Measurements from ENCODE around the gene BMPR1B.
A peak's percentile ranks its signal among the peaks of the same experiment; 100 is the strongest.

Gene BMPR1B

GRCh38 chr4:94759767-94760211 is 2.0 kb downstream of the BMPR1B start (continued):
- TF ChIP-seq SP7 (tag by site-specific recombination; IDR thresholded peaks at IDR 0.05): peak; percentile 79
- no peak for TF ChIP-seq SCRT2 (tag by site-specific recombination; IDR thresholded peaks at IDR 0.05)
- TF ChIP-seq ZNF768 (tag by site-specific recombination; IDR thresholded peaks at IDR 0.05): no peak
- TF ChIP-seq ZNF513 (tag by site-specific recombination; IDR thresholded peaks at IDR 0.05): no peak
- TF ChIP-seq ZNF660 (tag by site-specific recombination; IDR thresholded peaks at IDR 0.05): no peak
- no peak for TF ChIP-seq ZNF777 (tag by site-specific recombination; IDR thresholded peaks at IDR 0.05; ENCODE audit: borderline replicate concordance)
- TF ChIP-seq MYNN (tag by site-specific recombination; IDR thresholded peaks at IDR 0.05; ENCODE audit: borderline replicate concordance): no peak
- TF ChIP-seq PRDM4 (tag by site-specific recombination; IDR thresholded peaks at IDR 0.05): peak; percentile 19; the same call in 1 of the 2 replicates
- no peak for TF ChIP-seq ZNF398 (tag by site-specific recombination; IDR thresholded peaks at IDR 0.05)
- TF ChIP-seq ZNF449 (tag by site-specific recombination; IDR thresholded peaks at IDR 0.05): no peak
- TF ChIP-seq ZNF366 (tag by site-specific recombination; conservative IDR thresholded peaks at IDR 0.05): peak; percentile 90
- peak; percentile 73; the same call in 1 of the 2 replicates for TF ChIP-seq BCL11A (tag by site-specific recombination; IDR thresholded peaks at IDR 0.05; ENCODE audit: low read depth)
- TF ChIP-seq GLIS1 (tag by site-specific recombination; IDR thresholded peaks at IDR 0.05): no peak
- TF ChIP-seq WT1 (tag by site-specific recombination; IDR thresholded peaks at IDR 0.05): no peak
- no peak for TF ChIP-seq ZNF112 (tag by site-specific recombination; IDR thresholded peaks at IDR 0.05)
- TF ChIP-seq ZNF521 (tag by site-specific recombination; IDR thresholded peaks at IDR 0.05): no peak
- no peak for TF ChIP-seq ZNF488 (tag by site-specific recombination; IDR thresholded peaks at IDR 0.05)
- no peak for TF ChIP-seq ZNF274 (IDR thresholded peaks at IDR 0.05; ENCODE audit: low read length)
- no peak for TF ChIP-seq ZNF274 (tag by site-specific recombination; IDR thresholded peaks at IDR 0.05; ENCODE audit: borderline replicate concordance)
- TF ChIP-seq, protein P1, sequence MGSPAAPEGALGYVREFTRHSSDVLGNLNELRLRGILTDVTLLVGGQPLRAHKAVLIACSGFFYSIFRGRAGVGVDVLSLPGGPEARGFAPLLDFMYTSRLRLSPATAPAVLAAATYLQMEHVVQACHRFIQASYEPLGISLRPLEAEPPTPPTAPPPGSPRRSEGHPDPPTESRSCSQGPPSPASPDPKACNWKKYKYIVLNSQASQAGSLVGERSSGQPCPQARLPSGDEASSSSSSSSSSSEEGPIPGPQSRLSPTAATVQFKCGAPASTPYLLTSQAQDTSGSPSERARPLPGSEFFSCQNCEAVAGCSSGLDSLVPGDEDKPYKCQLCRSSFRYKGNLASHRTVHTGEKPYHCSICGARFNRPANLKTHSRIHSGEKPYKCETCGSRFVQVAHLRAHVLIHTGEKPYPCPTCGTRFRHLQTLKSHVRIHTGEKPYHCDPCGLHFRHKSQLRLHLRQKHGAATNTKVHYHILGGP (tag by site-specific recombination; IDR thresholded peaks at IDR 0.05): peak; percentile 71
- no peak for TF ChIP-seq INSM2 (tag by site-specific recombination; IDR thresholded peaks at IDR 0.05)
- no peak for TF ChIP-seq ZNF157 (tag by site-specific recombination; IDR thresholded peaks at IDR 0.05)
- no peak for TF ChIP-seq ZSCAN23 (tag by site-specific recombination; IDR thresholded peaks at IDR 0.05)
- TF ChIP-seq ZNF132 (tag by site-specific recombination; IDR thresholded peaks at IDR 0.05; ENCODE audit: borderline replicate concordance): no peak
- TF ChIP-seq, protein P2, sequence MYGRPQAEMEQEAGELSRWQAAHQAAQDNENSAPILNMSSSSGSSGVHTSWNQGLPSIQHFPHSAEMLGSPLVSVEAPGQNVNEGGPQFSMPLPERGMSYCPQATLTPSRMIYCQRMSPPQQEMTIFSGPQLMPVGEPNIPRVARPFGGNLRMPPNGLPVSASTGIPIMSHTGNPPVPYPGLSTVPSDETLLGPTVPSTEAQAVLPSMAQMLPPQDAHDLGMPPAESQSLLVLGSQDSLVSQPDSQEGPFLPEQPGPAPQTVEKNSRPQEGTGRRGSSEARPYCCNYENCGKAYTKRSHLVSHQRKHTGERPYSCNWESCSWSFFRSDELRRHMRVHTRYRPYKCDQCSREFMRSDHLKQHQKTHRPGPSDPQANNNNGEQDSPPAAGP (tag by site-specific recombination; IDR thresholded peaks at IDR 0.05): no peak
- TF ChIP-seq ZNF362 (tag by site-specific recombination; IDR thresholded peaks at IDR 0.05): 0 out of 2 replicates have a peak, but pooled peaks have one; percentile 67
- no peak for TF ChIP-seq ZNF248 (tag by site-specific recombination; IDR thresholded peaks at IDR 0.05)

Data from HEK293 (cell line).